Myocyte (in vitro differentiated cells): ENCODE results near the gene KBTBD12. TPM values are rescaled to one million over a fixed set of nuclear protein-coding genes. Genes with fewer than 3 reads are reported as not detected.
A peak's percentile ranks its signal among the peaks of the same experiment; 100 is the strongest.
"Not testable (repeated sequence)": the region's sequence is repeated elsewhere in the genome, so short reads cannot be mapped to it uniquely, and the experiment has no call there.

Experiments used
- DNase-seq: peaks from one replicate; pipeline ENCODE4 v3.0.0-alpha.2; 2012; ENCODE audit warnings: low read depth
- polyA plus RNA-seq: library from polyadenylated mRNA; unstranded; fragments of >200 nt; gene quantifications from one replicate; pipeline ENCODE4 v1.2.1, GENCODE V29; 2012; ENCODE audit warnings: missing spikeins
- total RNA-seq: library from RNA; depleted of rRNA; stranded (reverse); fragments of >200 nt; gene quantifications from 2 replicates; pipeline ENCODE4 v1.2.3, GENCODE V29; 2014

KBTBD12 gene, protein sequence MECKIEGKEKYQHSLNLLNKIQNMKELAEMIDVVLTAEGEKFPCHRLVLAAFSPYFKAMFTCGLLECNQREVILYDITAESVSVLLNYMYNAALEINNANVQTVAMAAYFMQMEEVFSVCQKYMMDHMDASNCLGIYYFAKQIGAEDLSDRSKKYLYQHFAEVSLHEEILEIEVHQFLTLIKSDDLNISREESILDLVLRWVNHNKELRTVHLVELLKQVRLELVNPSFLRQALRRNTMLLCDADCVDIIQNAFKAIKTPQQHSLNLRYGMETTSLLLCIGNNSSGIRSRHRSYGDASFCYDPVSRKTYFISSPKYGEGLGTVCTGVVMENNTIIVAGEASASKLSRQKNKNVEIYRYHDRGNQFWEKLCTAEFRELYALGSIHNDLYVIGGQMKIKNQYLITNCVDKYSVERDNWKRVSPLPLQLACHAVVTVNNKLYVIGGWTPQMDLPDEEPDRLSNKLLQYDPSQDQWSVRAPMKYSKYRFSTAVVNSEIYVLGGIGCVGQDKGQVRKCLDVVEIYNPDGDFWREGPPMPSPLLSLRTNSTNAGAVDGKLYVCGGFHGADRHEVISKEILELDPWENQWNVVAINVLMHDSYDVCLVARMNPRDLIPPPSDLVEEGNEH
- total RNA-seq = 0.05 and 0.64 TPM in 2 replicates
- 0.03 TPM for polyA plus RNA-seq

DNA sequence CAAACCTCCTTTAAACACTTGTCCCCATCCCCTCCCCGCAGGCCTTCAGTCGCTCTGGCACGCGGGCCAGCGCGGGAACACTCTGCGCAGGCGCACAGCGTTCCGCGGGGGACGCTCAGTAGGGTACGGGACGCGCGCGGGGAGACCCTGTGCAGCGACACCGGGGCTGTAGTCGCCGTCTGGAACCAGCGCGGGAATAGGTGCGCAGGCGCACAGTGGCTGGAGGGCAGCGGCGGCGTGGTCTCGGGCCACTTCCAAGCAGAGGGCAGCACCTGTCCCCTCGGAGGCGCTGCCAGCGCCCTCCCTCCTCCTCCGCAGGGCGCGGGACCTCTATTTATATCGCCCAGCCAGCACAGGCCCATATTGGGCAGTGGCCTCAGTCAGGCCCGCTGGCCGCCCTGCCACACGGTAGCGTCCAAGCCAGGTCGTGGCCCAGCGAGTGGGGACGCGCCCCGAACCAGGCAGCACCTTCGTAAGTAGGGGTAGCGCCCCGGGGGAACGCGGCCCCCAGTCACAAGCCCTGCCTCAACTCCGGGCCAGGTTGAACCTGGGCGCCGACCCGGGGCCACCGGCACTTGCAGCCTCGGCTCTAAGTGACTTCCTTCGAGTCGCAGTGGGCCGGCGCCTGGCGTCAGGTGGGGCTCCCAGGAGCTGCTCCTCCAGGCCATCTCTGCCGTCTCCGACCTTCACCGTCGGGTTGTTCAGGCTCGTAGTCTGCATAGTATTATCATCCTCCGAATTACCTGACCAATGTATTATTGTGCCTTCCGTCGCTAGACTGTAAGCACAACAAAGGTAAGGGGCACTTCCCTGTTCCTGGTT is at the start of gene KBTBD12:
Gene KBTBD12 (plus strand): TSS at position 118 of the 822 bp plus-strand sequence. CDS start 7,830 bp downstream, outside the sequence.
- DNase-seq = peak; percentile 67

DNA sequence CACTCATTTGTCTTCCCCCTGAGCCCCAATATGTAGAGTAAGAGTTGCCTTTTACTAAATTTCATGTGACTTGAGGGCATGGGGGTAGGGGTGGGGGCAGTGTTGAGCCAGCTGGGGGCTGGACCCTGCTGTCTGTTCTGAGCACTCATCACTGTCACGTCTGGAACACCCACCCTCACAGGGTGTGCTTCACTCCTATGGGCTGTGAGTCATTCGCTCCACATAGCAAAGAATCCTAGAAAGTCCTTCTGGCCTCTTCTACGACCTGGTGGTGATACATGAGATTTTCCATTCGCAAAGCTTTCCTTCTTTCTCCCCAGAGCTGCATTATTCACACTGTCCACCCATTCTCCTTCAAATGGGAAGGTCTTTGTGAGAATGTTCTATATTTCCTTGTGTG is 49.1 kb upstream of the KBTBD12 start:
- DNase-seq = peak; percentile 47

DNA sequence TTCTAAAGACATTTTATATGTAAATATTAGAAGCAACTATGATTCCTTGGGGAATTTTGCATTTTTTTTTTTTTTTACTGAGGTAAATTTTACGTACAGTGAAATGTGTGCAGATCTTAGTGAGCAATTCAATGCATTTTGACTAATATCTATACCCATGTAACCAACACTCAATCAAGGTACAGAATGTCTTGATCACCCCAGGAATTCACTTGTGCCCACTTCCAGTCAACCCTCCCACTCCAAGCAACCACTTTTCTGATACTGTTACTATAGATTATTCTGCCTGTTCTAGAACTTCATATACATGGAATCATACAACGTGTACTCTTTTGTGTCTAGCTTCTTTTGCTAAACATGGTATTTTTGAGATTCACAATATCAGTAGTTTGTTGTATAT is 47.6 kb upstream of the KBTBD12 start:
- no peak for DNase-seq

DNA sequence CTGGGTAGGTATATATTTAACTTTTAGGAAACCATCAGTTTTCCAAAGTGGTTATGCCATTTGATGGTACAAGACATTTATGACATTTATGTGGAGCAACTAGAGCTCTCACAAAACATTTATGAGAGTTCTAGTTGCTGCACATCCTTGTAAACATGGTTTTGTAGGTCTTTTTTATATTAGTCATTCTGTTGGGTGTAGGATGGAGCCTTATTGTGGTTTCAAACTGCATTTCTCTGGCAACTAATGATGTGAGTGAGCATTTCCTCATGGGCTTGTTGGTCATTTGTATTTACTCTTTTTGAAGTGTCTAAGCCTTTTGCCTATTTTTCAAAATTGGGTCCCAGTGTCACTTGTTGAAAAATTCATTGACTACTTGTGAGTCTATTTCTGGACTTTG is 47.0 kb upstream of the KBTBD12 start:
- peak; percentile 37 for DNase-seq

DNA sequence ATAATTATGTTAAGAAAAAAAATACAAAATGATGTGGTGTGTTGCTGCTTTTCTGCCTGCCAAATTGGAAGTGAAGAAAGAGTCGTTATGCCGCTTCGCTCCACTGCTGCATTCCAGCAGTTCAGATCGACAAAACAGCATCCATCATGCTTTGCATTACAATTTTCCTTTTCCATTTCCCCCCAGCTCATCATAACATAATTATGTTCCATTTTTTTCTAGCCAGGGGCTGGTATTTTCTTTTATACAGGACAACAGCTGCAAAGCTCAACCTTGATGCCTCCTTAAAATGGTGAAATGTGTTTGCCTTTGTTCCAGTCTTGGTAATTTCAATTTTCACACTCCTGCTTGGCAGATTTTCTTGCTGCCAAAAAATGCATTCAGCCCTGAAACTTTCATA is 44.9 kb upstream of the KBTBD12 start:
- DNase-seq = no peak

DNA sequence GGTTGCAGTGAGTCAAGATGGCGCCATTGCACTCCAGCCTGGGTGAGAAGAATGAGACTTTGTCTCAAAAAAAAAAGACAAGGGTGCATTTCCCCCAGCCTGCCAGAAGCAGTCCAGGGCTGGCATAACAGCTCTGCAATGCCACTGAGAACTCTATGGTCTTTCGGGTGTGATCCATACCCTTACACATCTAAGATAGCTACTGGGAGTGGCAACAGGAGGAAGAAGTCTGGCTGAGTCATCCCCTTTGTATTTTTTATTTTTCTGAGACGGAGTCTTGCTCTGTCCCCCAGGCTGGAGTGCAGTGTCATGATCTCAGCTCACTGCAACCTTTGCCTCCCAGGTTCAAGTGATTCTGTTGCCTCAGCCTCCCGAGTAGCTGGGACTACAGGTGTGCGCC is 40.9 kb upstream of the KBTBD12 start:
- DNase-seq = not testable (repeated sequence)

DNA sequence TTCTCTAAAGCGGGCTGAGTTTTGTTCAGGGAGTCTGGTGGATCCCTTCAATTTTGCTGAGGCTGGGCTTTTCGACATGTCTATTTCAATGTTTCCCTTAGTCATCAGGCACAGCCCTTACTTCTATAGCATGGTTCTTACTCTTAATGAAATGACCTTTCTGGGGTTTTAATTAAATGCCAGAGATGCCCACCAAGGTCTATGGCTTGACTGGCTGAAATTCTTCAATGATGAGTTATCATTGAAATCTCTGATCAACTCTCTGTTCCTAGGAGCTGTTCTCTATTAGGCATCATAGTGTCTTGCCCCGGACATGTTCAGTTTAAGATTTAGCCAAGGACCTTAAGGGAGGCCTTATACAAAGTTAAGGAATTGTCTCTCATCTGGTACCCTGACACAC is 33.4 kb upstream of the KBTBD12 start:
- no peak for DNase-seq

DNA sequence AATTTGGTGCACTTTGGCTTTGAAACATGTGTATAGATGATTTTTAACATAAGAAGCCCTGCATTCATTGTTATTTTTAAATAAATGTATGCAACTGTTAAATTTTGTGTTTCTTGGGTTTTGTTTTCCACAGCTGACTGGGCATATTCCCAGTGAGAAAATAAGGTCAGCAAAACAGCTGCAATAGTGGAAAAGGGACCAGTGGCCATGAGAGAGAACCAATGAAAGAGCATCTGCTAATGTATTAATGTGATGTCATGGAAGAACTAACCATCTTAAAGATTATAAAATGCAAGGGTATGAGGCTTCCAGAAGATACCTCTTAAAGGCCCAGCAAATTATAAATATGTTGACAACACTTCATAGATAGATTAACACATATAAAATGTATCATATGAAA is 31.0 kb upstream of the KBTBD12 start:
- no peak for DNase-seq

DNA sequence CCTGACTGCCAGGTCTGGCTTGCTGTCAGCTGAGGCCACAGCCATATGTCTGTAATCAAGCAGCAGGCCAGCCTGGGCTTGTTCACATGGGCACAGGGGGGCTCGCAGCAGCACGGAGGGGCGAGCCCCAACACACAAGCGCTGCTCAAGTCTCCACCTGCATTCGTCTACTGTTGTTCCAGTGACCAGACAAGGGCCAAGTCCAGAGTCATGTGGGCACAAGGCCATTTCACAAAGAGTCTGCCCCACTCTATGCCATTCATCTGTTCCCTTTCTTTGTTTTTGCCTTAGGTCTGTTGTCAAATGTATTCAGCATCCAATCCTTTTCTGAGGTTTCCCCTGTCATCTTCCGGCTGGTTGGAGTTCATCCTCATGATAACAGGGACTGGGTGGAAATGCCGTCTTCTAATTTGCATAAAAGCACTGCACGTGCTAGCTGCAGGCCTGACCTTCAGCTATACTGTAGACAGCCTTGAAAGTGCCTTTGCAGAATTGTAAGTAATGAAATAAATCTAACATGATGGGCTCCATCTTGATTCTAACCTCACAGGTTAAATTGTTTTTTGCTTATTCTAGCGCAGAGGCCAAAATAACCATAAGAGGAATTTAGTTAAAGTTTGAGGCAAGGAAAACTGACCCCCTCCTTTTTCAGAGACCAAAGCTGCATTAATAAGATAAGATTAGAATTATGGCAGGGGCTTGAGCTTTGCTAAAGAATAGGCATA is 28.6 kb upstream of the KBTBD12 start:
- DNase-seq = no peak

DNA sequence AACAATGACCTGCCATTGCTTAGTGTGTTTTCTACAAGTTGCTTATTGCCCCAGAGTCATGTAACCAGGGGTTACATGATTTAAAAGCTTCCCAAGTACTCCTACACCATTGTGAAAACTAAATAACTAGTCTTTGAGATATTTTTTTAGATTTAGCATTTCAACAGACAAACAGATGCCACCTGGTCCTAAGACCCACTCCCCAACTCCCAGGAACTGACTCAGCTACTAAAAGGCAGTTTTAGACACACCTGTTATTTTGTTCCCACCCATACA is 28.1 kb upstream of the KBTBD12 start:
- DNase-seq = no peak

DNA sequence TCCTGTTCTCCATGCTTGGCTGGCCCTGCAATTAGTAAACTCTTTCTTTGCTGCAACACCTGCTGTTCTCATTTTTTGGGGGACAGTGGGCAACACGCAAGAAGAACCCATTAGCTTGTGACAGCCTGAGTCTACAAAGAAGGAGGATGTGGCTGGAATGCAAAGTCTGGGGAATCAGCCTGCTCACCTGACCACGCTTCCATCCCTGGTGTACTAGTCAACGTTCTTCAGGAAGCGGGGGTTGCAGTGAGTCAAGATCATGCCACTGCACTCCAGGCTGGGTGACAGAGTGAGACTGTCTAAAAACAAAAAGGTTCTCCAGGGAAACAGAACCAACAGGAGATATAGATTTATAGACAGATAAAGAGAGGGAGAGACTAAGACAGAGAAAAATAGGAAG is 27.7 kb upstream of the KBTBD12 start:
- no peak for DNase-seq

DNA sequence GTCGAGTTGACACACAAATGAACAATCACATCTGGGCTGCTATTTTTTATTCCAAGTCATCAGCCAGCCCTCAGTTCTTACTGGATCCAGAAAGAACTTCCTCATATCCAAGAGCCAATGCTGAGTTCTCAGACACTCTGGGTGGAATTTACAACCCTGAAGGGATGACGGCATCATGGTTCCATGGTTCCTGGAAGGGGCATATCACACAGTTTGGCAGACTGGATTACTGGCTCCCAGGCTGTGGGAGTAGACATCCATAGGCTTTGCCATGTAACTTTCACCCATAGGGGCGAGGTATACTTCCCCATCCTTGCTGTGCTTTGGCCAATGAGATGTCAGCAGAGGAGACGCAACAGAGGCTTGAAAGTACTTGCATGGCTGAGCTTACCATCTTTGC is 26.9 kb upstream of the KBTBD12 start:
- no peak for DNase-seq

DNA sequence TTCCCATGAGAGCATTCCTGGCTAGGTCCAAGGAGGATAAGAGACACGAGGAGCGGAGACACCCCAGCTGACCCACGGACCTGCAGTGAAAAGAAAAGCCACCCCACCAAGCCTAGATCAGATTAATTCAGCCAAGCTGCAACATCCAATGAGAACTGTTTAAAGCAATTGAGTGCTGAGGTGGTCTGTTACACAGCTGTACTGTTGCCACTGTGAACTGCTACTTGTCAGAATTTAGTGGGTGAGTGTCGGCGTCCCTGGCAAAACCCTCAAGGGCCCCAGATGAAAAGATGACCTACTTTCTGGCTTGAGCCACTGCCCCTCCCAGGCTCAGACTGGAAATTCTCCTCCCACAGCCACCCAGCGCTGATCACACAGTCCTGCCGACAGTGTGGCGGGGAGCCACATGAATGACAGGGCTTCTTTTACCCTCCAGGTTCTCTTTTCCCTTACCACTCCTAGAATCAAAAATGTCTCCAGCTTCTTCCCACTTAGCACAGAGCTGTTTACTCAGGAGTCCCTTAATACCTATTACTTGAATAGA is 26.4 kb upstream of the KBTBD12 start:
- no peak for DNase-seq

DNA sequence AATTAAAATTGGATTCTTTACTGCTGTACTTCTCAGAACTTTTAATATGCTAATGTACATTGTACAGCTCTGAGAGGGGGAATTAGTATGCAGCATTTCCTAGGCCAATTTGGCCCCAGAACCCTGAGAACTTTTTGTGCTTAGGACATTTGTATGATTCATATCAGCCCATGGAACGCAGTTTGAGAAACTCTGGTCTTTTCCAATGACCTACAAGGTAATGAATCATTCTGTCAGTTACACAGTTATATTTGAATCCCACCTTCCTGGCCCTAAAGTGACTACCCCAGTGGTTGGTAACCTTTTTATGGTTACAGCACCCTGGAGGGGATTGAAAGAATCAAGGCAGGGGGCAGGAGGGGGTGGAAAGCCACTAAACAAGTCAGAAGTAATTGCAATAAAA is 25.6 kb upstream of the KBTBD12 start:
- no peak for DNase-seq

DNA sequence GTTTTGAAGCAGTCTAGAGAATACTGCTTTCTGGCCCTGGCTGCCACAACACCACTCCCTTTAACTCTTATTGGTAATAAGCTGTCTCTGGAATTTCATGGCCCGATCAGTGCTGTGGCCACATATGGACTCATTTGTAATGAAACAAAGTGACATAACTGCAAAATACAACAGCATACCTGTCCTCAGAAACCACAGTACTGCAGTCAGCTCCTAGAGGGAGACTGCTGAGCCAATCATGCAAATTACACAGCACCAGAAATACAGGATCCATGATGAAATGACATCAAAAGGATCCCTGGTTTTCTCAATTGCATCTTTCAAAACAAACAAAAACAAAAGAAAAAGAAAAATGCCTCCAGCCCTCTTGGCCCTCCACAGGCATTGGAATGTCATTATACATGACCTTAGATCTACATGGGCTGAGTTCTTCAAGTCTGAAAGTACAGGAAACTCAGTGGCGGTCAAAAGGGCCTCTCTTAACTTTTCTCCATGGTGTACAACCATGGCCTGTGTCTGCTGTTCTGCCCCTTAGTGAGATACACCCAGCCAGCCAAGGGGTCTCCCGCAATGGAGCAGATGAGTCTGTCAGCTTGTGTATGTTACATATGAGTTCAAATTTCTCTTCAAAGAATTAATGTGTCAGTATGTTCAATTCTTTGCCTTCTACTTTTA is 24.9 kb upstream of the KBTBD12 start:
- DNase-seq = no peak

DNA sequence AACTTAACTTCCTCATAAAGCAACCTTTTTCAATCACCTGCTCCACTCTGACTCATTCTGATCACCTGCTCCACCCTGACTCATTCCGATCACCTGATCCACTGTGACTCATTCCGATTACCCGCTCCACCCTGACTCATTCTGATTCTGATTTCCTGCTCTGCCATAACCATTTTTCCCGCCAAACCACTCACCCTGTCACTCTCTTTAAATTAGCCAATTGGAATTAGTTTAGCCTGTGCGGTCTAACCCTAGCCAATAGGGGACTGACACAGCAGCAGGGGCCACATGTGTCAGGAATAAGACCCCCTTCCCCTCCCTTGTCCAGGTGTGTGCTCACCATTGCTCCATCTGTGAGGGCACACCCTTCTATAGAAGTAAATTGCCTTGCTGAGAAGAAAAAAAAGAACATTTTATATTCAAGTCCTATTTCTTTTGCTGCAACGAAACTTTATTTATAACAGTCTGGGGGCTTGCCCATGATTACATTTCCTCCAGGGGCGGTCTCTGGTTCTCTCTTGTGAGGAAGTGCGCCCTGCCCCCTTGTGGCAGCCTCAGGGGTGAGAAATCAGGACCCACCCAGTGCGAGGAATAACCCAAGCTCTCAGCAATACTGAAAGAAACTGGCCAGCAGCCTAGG is 24.3 kb upstream of the KBTBD12 start:
- peak; percentile 15 for DNase-seq

DNA sequence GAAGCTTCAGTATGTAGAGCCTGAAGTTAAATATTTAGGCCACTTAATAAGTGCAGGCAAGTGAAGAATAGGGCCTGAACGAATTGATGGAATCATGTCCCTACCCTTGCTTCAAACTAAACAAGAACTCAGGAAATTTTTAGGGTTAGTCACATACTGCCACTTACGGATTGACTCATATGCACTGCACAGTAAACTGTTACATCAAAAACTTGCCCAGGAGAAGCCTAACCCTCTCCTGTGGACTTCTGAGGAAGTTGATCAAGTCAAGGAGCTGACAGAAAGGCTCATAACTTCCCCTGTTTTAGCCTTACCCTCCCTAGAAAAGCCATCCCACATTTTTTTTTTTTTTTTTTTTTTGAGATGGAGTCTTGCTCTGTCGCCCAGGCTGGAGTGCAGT is 20.6 kb upstream of the KBTBD12 start:
- no peak for DNase-seq

DNA sequence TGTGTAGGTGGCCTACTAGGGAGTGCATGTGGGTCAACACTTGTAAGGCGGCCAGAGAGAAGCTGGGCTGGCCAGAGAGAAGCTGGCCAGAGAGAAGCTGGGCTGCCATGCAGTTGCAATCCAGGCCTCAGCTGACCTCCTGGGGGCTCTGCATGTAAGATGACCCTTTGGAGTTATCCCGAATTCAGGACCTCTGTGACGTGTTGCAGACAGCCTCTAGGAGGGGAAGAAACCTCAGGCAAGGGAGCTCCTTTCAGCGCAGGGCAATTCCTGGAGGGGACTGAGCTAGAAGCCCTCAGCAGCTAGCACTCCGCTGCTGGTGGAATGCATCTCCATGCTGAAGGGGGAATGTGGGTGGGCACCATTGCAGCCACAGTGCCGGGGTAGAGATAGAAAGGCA is 15.8 kb upstream of the KBTBD12 start:
- DNase-seq = no peak

DNA sequence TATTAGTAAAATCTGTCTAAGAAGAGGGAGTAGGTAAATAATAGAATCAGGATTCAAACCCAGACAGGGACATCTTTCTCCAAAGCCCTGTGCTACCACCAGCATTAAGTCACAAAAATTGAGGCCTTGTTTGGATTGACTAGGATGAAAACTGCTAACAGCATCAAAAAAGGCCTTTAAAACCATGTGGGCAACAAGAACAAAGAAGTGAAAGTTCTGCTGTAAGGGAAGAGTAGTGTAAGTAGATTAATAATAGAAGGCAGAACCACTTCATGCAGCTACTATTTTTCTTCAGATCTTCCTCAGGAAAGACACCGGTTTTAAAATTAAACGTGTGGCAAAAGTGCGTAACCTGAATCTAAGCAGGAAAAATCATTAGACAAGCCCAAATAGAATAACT is 15.3 kb upstream of the KBTBD12 start:
- no peak for DNase-seq

DNA sequence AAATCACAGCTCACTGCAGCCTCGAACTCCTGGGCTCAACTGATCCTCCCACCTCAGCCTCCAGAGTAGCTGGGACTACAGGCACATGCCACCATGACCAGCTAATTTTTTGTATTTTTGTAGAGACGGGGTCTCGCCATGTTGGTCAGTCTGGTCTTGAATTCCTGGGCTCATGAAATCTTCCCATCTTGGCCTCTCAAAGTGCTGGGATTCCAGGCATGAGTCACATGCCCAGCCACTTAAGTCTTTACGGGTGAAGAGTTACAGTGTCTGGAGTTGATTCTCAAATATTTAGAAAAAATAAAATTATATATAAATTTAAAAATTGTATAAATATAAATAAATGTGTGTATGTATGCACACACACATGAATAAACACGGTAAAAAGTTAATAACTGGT is 14.5 kb upstream of the KBTBD12 start:
- no peak for DNase-seq
